Activated naive CD4-positive, alpha-beta T cell treated with anti-CD3 and anti-CD28 coated beads, Interleukin-2, amount 50 U/mL, for 24 hours (primary cell): ENCODE results near the gene FAM241B.

Experiments used
- H3K27ac Mint-ChIP-seq: one replicate; pipeline ENCODE4 v1.8.0; 2021; ENCODE audit warnings: mild to moderate bottlenecking, mixed read lengths
- H3K27me3 Mint-ChIP-seq: one replicate; pipeline ENCODE4 v1.8.0; 2021; ENCODE audit warnings: mixed read lengths
- H3K36me3 Mint-ChIP-seq: one replicate; pipeline ENCODE4 v1.8.0; 2021; ENCODE audit warnings: mixed read lengths
- H3K4me1 Mint-ChIP-seq: one replicate; pipeline ENCODE4 v1.8.0; 2021; ENCODE audit warnings: mixed read lengths
- H3K4me3 Mint-ChIP-seq: one replicate; pipeline ENCODE4 v1.8.0; 2021; ENCODE audit warnings: mild to moderate bottlenecking, mixed read lengths
- H3K9me3 Mint-ChIP-seq: one replicate; pipeline ENCODE4 v1.8.0; 2021; ENCODE audit warnings: mixed read lengths

FAM241B gene

GRCh38 chr10:69652857-69653199 lies 22.8 kb downstream of the FAM241B start:
- no peaks in the 10 kb centered on the region for H3K27me3 Mint-ChIP-seq
- H3K9me3 Mint-ChIP-seq: no peaks in the 10 kb centered on the region
- no peak overlapping the region for H3K4me3 Mint-ChIP-seq
- no peak overlapping the region for H3K27ac Mint-ChIP-seq
- H3K36me3 Mint-ChIP-seq: no peaks in the 10 kb centered on the region
- H3K4me1 Mint-ChIP-seq: peaks cover 10% of the 10 kb centered on the region

- Mint-ChIP-seq H3K4me1 (peaks cover 10% of the 10 kb centered on the region), H3K36me3 (no peaks in the 10 kb centered on the region), H3K27ac (no peak overlapping the region), H3K9me3 (no peaks in the 10 kb centered on the region), H3K27me3 (no peaks in the 10 kb centered on the region), H3K4me3 (no peak overlapping the region)
Observed at GRCh38 chr10:69653561-69653960, 23.5 kb downstream of the FAM241B start.

GRCh38 chr10:69655124-69655867 lies 25.2 kb downstream of the FAM241B start:
- Mint-ChIP-seq H3K9me3 (no peaks in the 10 kb centered on the region), H3K36me3 (no peaks in the 10 kb centered on the region), H3K4me1 (peaks cover 10% of the 10 kb centered on the region), H3K27ac (no peak overlapping the region), H3K27me3 (no peaks in the 10 kb centered on the region), H3K4me3 (no peak overlapping the region)

DNA sequence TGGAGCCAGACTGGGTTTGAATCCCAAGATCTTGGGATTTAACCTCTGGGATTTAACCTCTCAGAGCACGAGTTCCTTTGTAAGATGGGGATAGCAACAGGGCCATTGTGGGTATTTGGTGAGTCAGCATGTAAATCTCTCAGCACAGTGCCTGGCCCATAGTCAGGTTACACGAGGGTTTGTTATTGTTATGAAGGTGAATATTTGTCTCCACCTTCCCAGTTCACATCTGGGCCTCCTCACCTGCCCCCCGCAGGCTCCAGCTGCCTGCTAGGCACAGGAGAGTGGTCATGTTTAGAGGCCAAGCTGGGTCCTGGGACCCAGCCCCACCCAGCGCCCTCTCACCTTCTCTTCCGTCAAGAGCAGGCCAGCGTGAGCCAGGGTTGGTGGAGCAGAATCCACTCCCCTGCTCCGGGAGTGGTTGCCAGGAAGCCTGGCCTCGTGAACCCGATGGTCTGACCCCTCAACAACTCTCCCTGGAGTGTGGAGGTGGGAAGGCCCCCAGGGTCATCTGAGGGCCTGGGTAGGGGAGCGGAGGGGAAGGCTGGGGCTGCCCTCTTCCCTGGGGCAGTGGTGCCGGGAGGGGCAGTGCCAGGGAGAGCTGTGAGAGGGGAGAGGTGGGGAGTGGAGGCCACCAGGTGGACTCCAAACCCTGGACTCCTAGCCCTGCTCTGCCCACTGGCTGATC lies 26.0 kb downstream of the FAM241B start:
- peaks cover 4% of the 10 kb centered on the region for H3K4me1 Mint-ChIP-seq
- H3K9me3 Mint-ChIP-seq: no peaks in the 10 kb centered on the region
- no peaks in the 10 kb centered on the region for H3K36me3 Mint-ChIP-seq
- no peaks in the 10 kb centered on the region for H3K27me3 Mint-ChIP-seq
- no peak overlapping the region for H3K27ac Mint-ChIP-seq
- H3K4me3 Mint-ChIP-seq: no peak overlapping the region

GRCh38 chr10:69656742-69657269 lies 26.8 kb downstream of the FAM241B start:
- Mint-ChIP-seq H3K4me3 (no peak overlapping the region), H3K27me3 (no peaks in the 10 kb centered on the region), H3K36me3 (no peaks in the 10 kb centered on the region), H3K27ac (no peak overlapping the region), H3K9me3 (no peaks in the 10 kb centered on the region), H3K4me1 (no peaks in the 10 kb centered on the region)

- Mint-ChIP-seq H3K4me3 (no peak overlapping the region), H3K4me1 (no peaks in the 10 kb centered on the region), H3K9me3 (no peaks in the 10 kb centered on the region), H3K27me3 (no peaks in the 10 kb centered on the region), H3K27ac (no peak overlapping the region), H3K36me3 (no peaks in the 10 kb centered on the region)
Observed at GRCh38 chr10:69657430-69657829, 27.4 kb downstream of the FAM241B start.

GRCh38 chr10:69657866-69658265 lies 27.8 kb downstream of the FAM241B start:
- no peaks in the 10 kb centered on the region for H3K27me3 Mint-ChIP-seq
- no peaks in the 10 kb centered on the region for H3K36me3 Mint-ChIP-seq
- H3K4me1 Mint-ChIP-seq: no peaks in the 10 kb centered on the region
- H3K9me3 Mint-ChIP-seq: no peaks in the 10 kb centered on the region
- H3K4me3 Mint-ChIP-seq: no peak overlapping the region
- no peak overlapping the region for H3K27ac Mint-ChIP-seq

DNA sequence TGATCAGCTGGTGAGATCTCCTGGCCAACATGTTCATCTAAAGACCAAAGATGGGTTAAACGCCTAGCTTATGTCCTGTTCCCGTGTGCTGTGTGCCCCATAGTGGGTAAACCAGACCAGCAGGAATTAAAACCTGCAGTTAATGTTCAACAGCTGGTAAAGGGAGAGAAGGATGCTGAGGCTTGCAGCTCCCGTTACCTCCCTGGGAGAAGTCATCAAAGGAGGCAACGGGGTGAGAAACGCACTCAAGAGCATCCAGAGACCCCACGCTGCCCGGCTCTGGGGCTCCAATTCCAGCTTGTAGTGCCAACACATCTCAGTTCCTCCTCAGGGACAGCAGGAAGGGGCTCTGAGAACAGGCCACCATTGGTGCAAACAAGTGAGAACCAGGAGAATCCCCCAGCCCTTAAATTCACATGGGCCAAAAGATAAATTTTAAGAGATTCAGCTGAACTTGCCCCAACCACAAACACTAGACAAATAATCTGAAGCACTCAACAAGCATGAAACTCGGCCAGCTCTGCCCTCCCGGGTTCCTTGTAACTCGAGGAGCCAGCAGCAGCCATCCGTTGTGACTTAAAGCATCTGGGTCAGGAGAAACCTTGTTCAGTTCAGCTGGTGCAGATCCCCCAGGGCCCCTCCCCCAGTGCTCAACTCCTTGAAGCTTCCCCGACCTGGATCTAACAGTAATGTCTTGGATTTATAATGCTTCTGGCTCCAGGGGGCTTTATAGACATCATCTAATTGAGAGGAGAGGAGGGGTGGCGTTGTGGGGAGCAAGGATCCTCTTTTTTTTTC lies 29.4 kb downstream of the FAM241B start:
- Mint-ChIP-seq H3K36me3 (no peaks in the 10 kb centered on the region), H3K27ac (no peak overlapping the region), H3K4me1 (no peaks in the 10 kb centered on the region), H3K4me3 (no peak overlapping the region), H3K27me3 (no peaks in the 10 kb centered on the region), H3K9me3 (no peaks in the 10 kb centered on the region)

DNA sequence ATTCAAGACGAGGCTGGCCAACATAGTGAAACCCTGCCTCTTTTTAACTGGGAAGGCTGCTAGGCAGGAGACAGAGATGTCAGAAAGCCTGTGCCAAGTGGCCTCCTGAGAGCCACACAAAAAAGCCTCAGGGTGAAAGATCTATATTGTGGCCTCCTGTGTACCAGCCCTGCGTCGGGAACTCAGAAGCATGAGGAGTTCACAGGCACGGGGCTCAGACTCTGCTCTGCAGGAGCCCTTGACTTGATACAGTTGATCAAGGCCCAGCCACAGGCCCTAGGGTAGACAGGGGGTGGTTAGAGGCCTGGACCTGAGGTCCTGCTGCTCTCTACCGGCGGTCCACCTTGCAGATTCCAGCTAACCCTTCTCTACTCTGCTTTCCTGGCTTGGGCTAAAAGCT lies 30.2 kb downstream of the FAM241B start:
- Mint-ChIP-seq H3K27ac (no peak overlapping the region), H3K4me1 (no peaks in the 10 kb centered on the region), H3K9me3 (no peaks in the 10 kb centered on the region), H3K27me3 (no peaks in the 10 kb centered on the region), H3K36me3 (no peaks in the 10 kb centered on the region), H3K4me3 (no peak overlapping the region)

GRCh38 chr10:69661414-69662172 lies 31.5 kb downstream of the FAM241B start:
- Mint-ChIP-seq H3K27ac (no peak overlapping the region), H3K9me3 (no peaks in the 10 kb centered on the region), H3K4me1 (no peaks in the 10 kb centered on the region), H3K36me3 (no peaks in the 10 kb centered on the region), H3K27me3 (no peaks in the 10 kb centered on the region), H3K4me3 (no peak overlapping the region)

- Mint-ChIP-seq H3K27me3 (no peaks in the 10 kb centered on the region), H3K4me1 (no peaks in the 10 kb centered on the region), H3K9me3 (no peaks in the 10 kb centered on the region), H3K36me3 (no peaks in the 10 kb centered on the region), H3K27ac (no peak overlapping the region), H3K4me3 (no peak overlapping the region)
Observed at GRCh38 chr10:69662173-69662877, 32.3 kb downstream of the FAM241B start.

DNA sequence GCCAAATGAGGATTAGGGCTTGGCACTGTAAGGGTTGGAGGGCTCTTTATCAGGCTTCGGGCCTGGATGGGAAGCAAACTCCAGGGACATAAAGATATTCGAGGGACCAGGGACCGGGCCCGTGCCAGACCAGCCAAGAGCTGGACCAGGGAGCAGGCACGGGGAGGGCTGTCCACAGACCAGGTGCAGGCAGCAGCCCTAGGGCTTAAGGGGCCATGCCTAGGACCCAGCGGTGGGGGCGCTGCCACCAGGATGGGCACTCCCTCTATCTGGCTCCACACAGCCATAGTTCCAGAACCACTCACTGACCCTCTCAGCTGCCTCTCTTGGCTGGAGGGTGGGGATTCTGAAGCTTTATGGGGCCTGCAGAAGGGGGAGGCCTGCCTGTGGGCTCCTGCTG lies 32.9 kb downstream of the FAM241B start:
- Mint-ChIP-seq H3K9me3 (no peaks in the 10 kb centered on the region), H3K27ac (no peak overlapping the region), H3K27me3 (peaks cover 3% of the 10 kb centered on the region), H3K4me3 (no peak overlapping the region), H3K4me1 (no peaks in the 10 kb centered on the region), H3K36me3 (no peaks in the 10 kb centered on the region)

- Mint-ChIP-seq H3K27me3 (peaks cover 5% of the 10 kb centered on the region), H3K9me3 (no peaks in the 10 kb centered on the region), H3K4me1 (no peaks in the 10 kb centered on the region), H3K36me3 (no peaks in the 10 kb centered on the region), H3K27ac (no peak overlapping the region), H3K4me3 (no peak overlapping the region)
Observed at GRCh38 chr10:69663369-69663947, 33.4 kb downstream of the FAM241B start.

DNA sequence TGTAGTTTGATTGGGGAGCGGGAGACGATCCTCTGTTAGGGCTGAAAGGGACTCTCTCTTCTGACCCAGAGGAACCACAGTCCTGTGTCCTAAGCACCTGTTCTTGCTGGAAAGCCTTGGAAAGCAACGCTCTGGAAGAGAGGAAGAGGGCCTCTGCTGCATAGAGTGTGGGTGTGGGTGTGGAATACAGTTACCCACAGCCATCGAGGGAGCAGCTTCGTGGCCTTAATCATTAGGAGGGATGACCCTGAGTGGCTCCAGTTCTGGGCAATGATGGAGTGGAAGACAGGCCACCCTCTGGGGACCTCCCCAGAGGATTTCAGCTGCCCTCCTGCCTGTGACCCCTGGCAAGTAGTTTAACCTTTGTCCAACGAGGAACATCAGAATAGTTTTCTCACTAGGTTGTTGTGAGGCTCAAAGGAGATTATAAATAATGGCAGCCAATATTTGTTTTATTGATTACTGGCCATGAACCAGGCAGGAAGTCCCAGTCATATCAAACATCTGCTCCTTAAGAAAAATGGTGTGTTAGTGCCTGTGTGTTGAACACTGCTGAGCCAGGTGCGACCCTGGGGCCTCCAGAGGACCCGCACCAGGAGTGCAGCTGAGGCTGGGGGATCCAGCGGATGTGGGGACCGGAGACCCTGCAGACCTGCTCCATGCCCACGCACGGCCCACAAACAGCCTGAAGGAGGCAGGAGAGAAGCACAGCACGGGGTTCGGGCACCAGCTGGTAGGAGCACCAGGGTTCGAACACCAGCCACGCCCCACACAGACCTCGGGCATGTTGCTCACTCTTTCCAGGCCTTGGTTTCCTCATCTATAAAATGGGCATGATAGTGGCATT lies 35.6 kb downstream of the FAM241B start:
- Mint-ChIP-seq H3K27me3 (peaks cover 14% of the 10 kb centered on the region), H3K4me1 (no peaks in the 10 kb centered on the region), H3K9me3 (no peaks in the 10 kb centered on the region), H3K27ac (no peak overlapping the region), H3K4me3 (no peak overlapping the region), H3K36me3 (no peaks in the 10 kb centered on the region)
